GM23338 (cell line): Measurements from ENCODE around the gene FRMD1. TPM values are rescaled to one million over a fixed set of nuclear protein-coding genes. Genes with fewer than 3 reads are reported as not detected.

Experiments used
- ATAC-seq: fragments of 200-7000 bp; cut with Tn5 transposase; 3 replicates; pipeline ENCODE4 v1.9.1; 2020
- DNase-seq: peaks from one replicate; pipeline ENCODE4 v3.0.0-alpha.2; 2015; ENCODE audit warnings: low spot score
- H2AFZ ChIP-seq: fragments of 200-600 bp; sonication (generic); 2 replicates; pipeline ENCODE4 v1.8.0; 2016; ENCODE audit warnings: antibody characterized with exemption, mild to moderate bottlenecking, moderate library complexity
- H3F3A ChIP-seq: fragments of 200-600 bp; sonication (generic); replicated peaks from 2 replicates; pipeline ENCODE4 v1.8.0; 2017; ENCODE audit warnings: antibody characterized with exemption, mixed run types, low read depth
- H3K27ac ChIP-seq: fragments of 200-600 bp; sonication (generic); 2 replicates; pipeline ENCODE4 v1.6.1; 2016; ENCODE audit warnings: low read depth
- H3K27me3 ChIP-seq: fragments of 200-600 bp; sonication (generic); 2 replicates; pipeline ENCODE4 v1.8.0; 2016; ENCODE audit warnings: mild to moderate bottlenecking, mixed run types, moderate library complexity; ENCODE audit not compliant: insufficient read depth
- H3K36me3 ChIP-seq: fragments of 200-600 bp; sonication (generic); 2 replicates; pipeline ENCODE4 v1.8.0; 2016; ENCODE audit warnings: mild to moderate bottlenecking; ENCODE audit not compliant: insufficient read depth
- H3K4me1 ChIP-seq: fragments of 200-600 bp; sonication (generic); 2 replicates; pipeline ENCODE4 v1.8.0; 2016; ENCODE audit warnings: mild to moderate bottlenecking, moderate library complexity; ENCODE audit not compliant: insufficient read depth
- H3K4me2 ChIP-seq: fragments of 200-600 bp; sonication (generic); 2 replicates; pipeline ENCODE4 v1.7.1; 2017; ENCODE audit warnings: mixed run types
- H3K4me3 ChIP-seq: fragments of 200-600 bp; sonication (generic); 2 replicates; pipeline ENCODE4 v1.6.1; 2016; ENCODE audit warnings: mixed run types
- H3K79me2 ChIP-seq: fragments of 200-600 bp; sonication (generic); replicated peaks from 2 replicates; pipeline ENCODE4 v1.8.0; 2017; ENCODE audit warnings: mild to moderate bottlenecking; ENCODE audit not compliant: insufficient read depth
- H3K9me2 ChIP-seq: fragments of 200-600 bp; sonication (generic); 2 replicates; pipeline ENCODE4 v1.8.0; 2017; ENCODE audit not compliant: insufficient read depth
- H4K20me1 ChIP-seq: fragments of 200-600 bp; sonication (generic); replicated peaks from 2 replicates; pipeline ENCODE4 v1.8.0; 2017; ENCODE audit warnings: mild to moderate bottlenecking; ENCODE audit not compliant: insufficient read depth
- H3K27ac Mint-ChIP-seq: 2 replicates; pipeline ENCODE4 v1.8.0; 2020; ENCODE audit warnings: inconsistent platforms, mild to moderate bottlenecking, moderate library complexity, mixed read lengths
- H3K27me3 Mint-ChIP-seq: 3 replicates; pipeline ENCODE4 v1.8.0; 2022; ENCODE audit warnings: low read depth, mild to moderate bottlenecking, moderate library complexity, mixed read lengths, inconsistent platforms; ENCODE audit not compliant: insufficient read depth, poor library complexity
- H3K36me3 Mint-ChIP-seq: 3 replicates; pipeline ENCODE4 v1.8.0; 2021; ENCODE audit warnings: low read depth, mild to moderate bottlenecking, inconsistent platforms, moderate library complexity, mixed read lengths
- H3K4me1 Mint-ChIP-seq: 3 replicates; pipeline ENCODE4 v1.8.0; 2020; ENCODE audit warnings: mild to moderate bottlenecking, inconsistent platforms, mixed read lengths
- H3K4me3 Mint-ChIP-seq: 3 replicates; pipeline ENCODE4 v1.8.0; 2021; ENCODE audit warnings: moderate library complexity, mild to moderate bottlenecking, inconsistent platforms, mixed read lengths
- H3K9me3 Mint-ChIP-seq: 3 replicates; pipeline ENCODE4 v1.8.0; 2020; ENCODE audit warnings: moderate library complexity, mild to moderate bottlenecking, inconsistent platforms, mixed read lengths
- CREB1 ChIP-seq: fragments of 250-450 bp; sonication (Bioruptor Pico); IDR thresholded peaks from 2 replicates; pipeline ENCODE4 v1.5.0; 2020; ENCODE audit warnings: low read depth, mild to moderate bottlenecking, moderate library complexity
- CTCF ChIP-seq, 2 experiments: fragments of 200-600 bp in 1 of 2; sonication (generic) in 1 of 2; conservative IDR thresholded peaks; 2 replicates each; pipeline versions ENCODE4 v1.5.1 to v1.6.1; 2016 to 2017; ENCODE audit warnings: antibody characterized with exemption in 2 of 2, low read depth in 2 of 2, mild to moderate bottlenecking in 2 of 2, moderate library complexity in 1 of 2
- ETS1 ChIP-seq: IDR thresholded peaks from 2 replicates; pipeline ENCODE4 v1.6.1; 2016; ENCODE audit warnings: antibody characterized with exemption
- EZH2 ChIP-seq: fragments of 200-600 bp; sonication (generic); IDR thresholded peaks from one replicate; pipeline ENCODE4 v1.8.0; 2017; ENCODE audit warnings: antibody characterized with exemption, mild to moderate bottlenecking, low read depth; ENCODE audit not compliant: unreplicated experiment
- EZH2phosphoT487 ChIP-seq: fragments of 200-600 bp; sonication (generic); IDR thresholded peaks from one replicate; pipeline ENCODE4 v1.8.1; 2018; ENCODE audit warnings: antibody characterized with exemption; ENCODE audit not compliant: unreplicated experiment
- NANOG ChIP-seq: IDR thresholded peaks from 2 replicates; pipeline ENCODE4 v1.6.1; 2016; ENCODE audit warnings: antibody characterized with exemption, borderline replicate concordance
- POLR2AphosphoS5 ChIP-seq: IDR thresholded peaks from 2 replicates; pipeline ENCODE4 v1.6.1; 2016; ENCODE audit warnings: antibody characterized with exemption, low read depth
- REST ChIP-seq: IDR thresholded peaks from one replicate; pipeline ENCODE4 v1.6.1; 2018; ENCODE audit warnings: antibody characterized with exemption; ENCODE audit not compliant: unreplicated experiment
- STAT1 ChIP-seq: IDR thresholded peaks from one replicate; pipeline ENCODE4 v1.6.1; 2016; ENCODE audit warnings: antibody characterized with exemption; ENCODE audit not compliant: unreplicated experiment
- ZNF331 ChIP-seq: fragments of 250-450 bp; sonication (Bioruptor Pico); IDR thresholded peaks from 2 replicates; pipeline ENCODE4 v1.5.0; 2020; ENCODE audit warnings: low read depth, mild to moderate bottlenecking, moderate library complexity
- ZNF462 ChIP-seq: fragments of 250-450 bp; sonication (Bioruptor Pico); IDR thresholded peaks from 2 replicates; pipeline ENCODE4 v1.5.0; 2020; ENCODE audit warnings: mild to moderate bottlenecking, moderate library complexity
- polyA plus RNA-seq: library from polyadenylated mRNA; unstranded; fragments of >200 nt; fragmentation: Nextera tagmentation; extraction: Ambion mirVana; gene quantifications from 2 replicates; pipeline ENCODE4 v1.2.1, GENCODE V29; 2016
- total RNA-seq: library from RNA; depleted of rRNA; stranded (reverse); fragments of >200 nt; shearing (Covaris generic); gene quantifications from 2 replicates; pipeline ENCODE4 v1.2.3, GENCODE V29; 2014

Gene FRMD1
- total and polyA plus RNA-seq, 2 experiments from 2014 or later = 1.0 to 2.0 TPM

- peaks cover 2% of the 10 kb centered on the region; the same call in 1 of the 3 replicates for H3K36me3 Mint-ChIP-seq
- H3K27me3 ChIP-seq = no peaks in the 10 kb centered on the region
- no peak overlapping the region for H3K4me3 ChIP-seq
- TF ChIP-seq ZNF462 (CRISPR knock-in tag) = no peak
- no peak for TF ChIP-seq CREB1 (CRISPR knock-in tag)
- TF ChIP-seq STAT1 = no peak
- no peak for TF ChIP-seq POLR2AphosphoS5
- no peak for TF ChIP-seq EZH2phosphoT487
- no peak for TF ChIP-seq NANOG
- TF ChIP-seq ZNF331 (CRISPR knock-in tag) = no peak
- TF ChIP-seq EZH2 = no peak
- TF ChIP-seq REST = no peak
- TF ChIP-seq ETS1 = no peak
- TF ChIP-seq CTCF (conservative IDR thresholded peaks at IDR 0.05; ENCODE audit: low read depth in 2 of 2) = no peak
- no peak for DNase-seq
- no peak for ATAC-seq
- H3K27me3 Mint-ChIP-seq = peaks cover 4% of the 10 kb centered on the region
- peaks cover 6% of the 10 kb centered on the region; the same call in 1 of the 2 replicates for H3K4me1 ChIP-seq
- H3K9me2 ChIP-seq = peaks cover 7% of the 10 kb centered on the region
- no peaks in the 10 kb centered on the region for H3K36me3 ChIP-seq
- H3K27ac ChIP-seq = no peak overlapping the region
- H3K27ac Mint-ChIP-seq = no peak overlapping the region
- H4K20me1 ChIP-seq = no peaks in the 10 kb centered on the region
- peaks cover 4% of the 10 kb centered on the region; the same call in 2 of the 3 replicates for H3K9me3 Mint-ChIP-seq
- no peaks in the 10 kb centered on the region for H3F3A ChIP-seq
- peaks cover 16% of the 10 kb centered on the region; the same call in 2 of the 3 replicates for H3K4me1 Mint-ChIP-seq
- no peak overlapping the region for H3K4me2 ChIP-seq
- no peaks in the 10 kb centered on the region for H3K79me2 ChIP-seq
- H3K4me3 Mint-ChIP-seq = no peak overlapping the region
- H2AFZ ChIP-seq = no peak overlapping the region
Measured at GRCh38 chr6:168122521-168122920, 43.5 kb upstream of the FRMD1 start.
